Mesothelial cell of epicardium (in vitro differentiated cells): ENCODE results near the gene MMP20. TPM values are rescaled to one million over a fixed set of nuclear protein-coding genes. Genes with fewer than 3 reads are reported as not detected.

Source experiments
- DNase-seq, 2 experiments: peaks; one replicate each; pipeline ENCODE4 v3.0.0; 2021; ENCODE audit warnings: low spot score in 2 of 2; ENCODE audit not compliant: unreplicated experiment in 2 of 2
- H3K27ac Mint-ChIP-seq: 2 replicates; pipeline ENCODE4 v1.8.0; 2021; ENCODE audit warnings: mixed read lengths
- H3K27me3 Mint-ChIP-seq: 2 replicates; pipeline ENCODE4 v1.8.0; 2021; ENCODE audit warnings: low read depth, mixed read lengths
- H3K36me3 Mint-ChIP-seq: 2 replicates; pipeline ENCODE4 v1.8.0; 2021; ENCODE audit warnings: mixed read lengths
- H3K4me1 Mint-ChIP-seq: 2 replicates; pipeline ENCODE4 v1.8.0; 2021; ENCODE audit warnings: mixed read lengths
- H3K4me3 Mint-ChIP-seq: 2 replicates; pipeline ENCODE4 v1.8.0; 2021; ENCODE audit warnings: mild to moderate bottlenecking, moderate library complexity, mixed read lengths
- H3K9me3 Mint-ChIP-seq: 2 replicates; pipeline ENCODE4 v1.8.0; 2021; ENCODE audit warnings: mixed read lengths
- CTCF ChIP-seq: fragments of 200-600 bp; sonication (generic); IDR thresholded peaks from one replicate; pipeline ENCODE4 v1.5.0; 2021; ENCODE audit warnings: antibody characterized with exemption; ENCODE audit not compliant: unreplicated experiment
- total RNA-seq: library from RNA; stranded (reverse); gene quantifications from 3 replicates; pipeline ENCODE4 v1.2.1, GENCODE V29; 2021

MMP20 gene
- total RNA-seq, 1 donor from 2014 or later = not detected

GRCh38 chr11:102614485-102614884, 10.6 kb downstream of the MMP20 start:
- H3K27me3 Mint-ChIP-seq = no peaks in the 10 kb centered on the region
- H3K36me3 Mint-ChIP-seq = no peaks in the 10 kb centered on the region
- H3K9me3 Mint-ChIP-seq = no peaks in the 10 kb centered on the region
- no peak for TF ChIP-seq CTCF
- peaks cover 18% of the 10 kb centered on the region for H3K4me1 Mint-ChIP-seq
- no peak overlapping the region for H3K4me3 Mint-ChIP-seq
- H3K27ac Mint-ChIP-seq = no peak overlapping the region
- no peak for DNase-seq

GRCh38 chr11:102614031-102614430, 11.1 kb downstream of the MMP20 start:
- Mint-ChIP-seq H3K9me3 (no peaks in the 10 kb centered on the region), H3K4me3 (no peak overlapping the region), H3K27me3 (no peaks in the 10 kb centered on the region), H3K27ac (no peak overlapping the region), H3K4me1 (peaks cover 18% of the 10 kb centered on the region), H3K36me3 (no peaks in the 10 kb centered on the region)
- TF ChIP-seq CTCF = no peak
- no peak for DNase-seq

- no peak overlapping the region for H3K4me3 Mint-ChIP-seq
- H3K27me3 Mint-ChIP-seq = no peaks in the 10 kb centered on the region
- no peak for TF ChIP-seq CTCF
- H3K27ac Mint-ChIP-seq = no peak overlapping the region
- no peak for DNase-seq
- H3K9me3 Mint-ChIP-seq = no peaks in the 10 kb centered on the region
- H3K36me3 Mint-ChIP-seq = no peaks in the 10 kb centered on the region
- peaks cover 18% of the 10 kb centered on the region for H3K4me1 Mint-ChIP-seq
These were observed 11.7 kb downstream of the MMP20 start for GRCh38 chr11:102613450-102613849.

GRCh38 chr11:102611291-102611690, 13.8 kb downstream of the MMP20 start:
- Mint-ChIP-seq H3K9me3 (no peaks in the 10 kb centered on the region), H3K36me3 (no peaks in the 10 kb centered on the region), H3K27ac (no peak overlapping the region), H3K27me3 (no peaks in the 10 kb centered on the region), H3K4me1 (peaks cover 6% of the 10 kb centered on the region), H3K4me3 (no peak overlapping the region)
- DNase-seq = no peak
- TF ChIP-seq CTCF = no peak

GRCh38 chr11:102610200-102610599, 14.9 kb downstream of the MMP20 start:
- no peak for DNase-seq
- H3K27ac Mint-ChIP-seq = no peak overlapping the region
- no peak for TF ChIP-seq CTCF
- H3K27me3 Mint-ChIP-seq = no peaks in the 10 kb centered on the region
- H3K9me3 Mint-ChIP-seq = no peaks in the 10 kb centered on the region
- H3K36me3 Mint-ChIP-seq = no peaks in the 10 kb centered on the region
- no peak overlapping the region for H3K4me3 Mint-ChIP-seq
- H3K4me1 Mint-ChIP-seq = no peaks in the 10 kb centered on the region

GRCh38 chr11:102608699-102609098, 16.4 kb downstream of the MMP20 start:
- Mint-ChIP-seq H3K4me3 (no peak overlapping the region), H3K27me3 (no peaks in the 10 kb centered on the region), H3K4me1 (no peaks in the 10 kb centered on the region), H3K36me3 (no peaks in the 10 kb centered on the region), H3K9me3 (no peaks in the 10 kb centered on the region), H3K27ac (no peak overlapping the region)
- no peak for DNase-seq
- no peak for TF ChIP-seq CTCF
